Tongue (tissue), 2 donors: ENCODE measurements around the gene ADPRM. TPM values are rescaled to one million over a fixed set of nuclear protein-coding genes. Genes with fewer than 3 reads are reported as not detected.

Experiments used
- DNase-seq: peaks from one replicate; pipeline ENCODE4 v3.0.0-alpha.2; 2015
- total RNA-seq: library from RNA; depleted of rRNA; stranded (reverse); fragments of >200 nt; gene quantifications from one replicate; pipeline ENCODE4 v1.2.3, GENCODE V29; 2014

Gene ADPRM
- total RNA-seq, 1 donor from 2014 or later, result 23.6 TPM

DNA sequence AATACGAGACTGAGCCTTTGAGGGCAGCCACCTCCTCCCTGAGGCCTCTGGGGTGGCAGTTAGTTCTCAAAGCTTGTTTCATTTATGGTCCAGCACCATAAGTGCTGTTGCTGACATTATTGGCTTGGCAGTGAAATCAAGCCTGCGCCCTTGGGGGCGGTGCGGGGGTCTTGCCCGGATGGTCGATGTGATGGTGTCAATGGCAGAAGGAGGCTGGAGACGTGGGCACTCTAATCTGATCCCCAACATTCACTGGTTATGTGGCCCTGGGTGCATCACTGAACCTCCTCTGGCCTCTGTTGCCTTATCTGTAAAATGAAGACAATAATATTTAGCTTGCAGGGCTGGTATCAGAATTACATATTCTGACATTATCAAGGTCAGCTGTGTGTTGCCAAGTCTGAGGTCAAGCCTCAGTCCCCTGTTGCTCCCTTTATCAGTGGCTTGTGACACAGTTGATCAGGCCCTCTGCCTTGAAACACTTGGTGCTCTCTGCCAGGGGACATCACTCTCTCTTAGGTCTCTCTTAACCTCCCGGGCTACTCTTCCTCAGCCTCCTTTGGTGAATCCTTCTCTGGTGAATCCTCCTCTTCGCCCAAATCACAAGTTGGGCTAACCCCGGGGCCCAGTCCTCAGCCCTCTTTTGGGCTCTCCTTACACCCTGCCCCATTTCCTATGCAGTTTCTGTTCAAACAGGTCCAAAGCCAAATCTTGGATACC, 44.2 kb downstream of the ADPRM start:
- DNase-seq, result no peak

DNA sequence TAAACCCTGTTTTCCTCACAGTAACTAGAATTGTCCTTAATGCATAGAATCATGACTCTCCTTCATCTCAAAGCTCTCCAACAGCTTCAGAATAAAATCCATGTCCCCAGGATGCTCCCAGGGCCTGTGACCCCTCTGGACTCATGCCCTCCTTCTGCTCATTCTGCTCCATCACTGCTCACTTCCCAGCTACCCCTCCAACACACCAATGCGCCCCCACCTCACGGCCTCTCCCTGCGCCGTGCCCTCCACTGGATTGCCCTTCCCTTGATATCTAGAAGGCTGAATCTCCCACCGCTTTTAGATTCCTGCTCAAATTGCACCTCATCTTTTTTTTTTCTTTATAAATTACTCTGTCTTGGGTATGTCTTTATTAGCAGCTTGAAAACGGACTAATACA, 45.0 kb downstream of the ADPRM start:
- no peak for DNase-seq

DNA sequence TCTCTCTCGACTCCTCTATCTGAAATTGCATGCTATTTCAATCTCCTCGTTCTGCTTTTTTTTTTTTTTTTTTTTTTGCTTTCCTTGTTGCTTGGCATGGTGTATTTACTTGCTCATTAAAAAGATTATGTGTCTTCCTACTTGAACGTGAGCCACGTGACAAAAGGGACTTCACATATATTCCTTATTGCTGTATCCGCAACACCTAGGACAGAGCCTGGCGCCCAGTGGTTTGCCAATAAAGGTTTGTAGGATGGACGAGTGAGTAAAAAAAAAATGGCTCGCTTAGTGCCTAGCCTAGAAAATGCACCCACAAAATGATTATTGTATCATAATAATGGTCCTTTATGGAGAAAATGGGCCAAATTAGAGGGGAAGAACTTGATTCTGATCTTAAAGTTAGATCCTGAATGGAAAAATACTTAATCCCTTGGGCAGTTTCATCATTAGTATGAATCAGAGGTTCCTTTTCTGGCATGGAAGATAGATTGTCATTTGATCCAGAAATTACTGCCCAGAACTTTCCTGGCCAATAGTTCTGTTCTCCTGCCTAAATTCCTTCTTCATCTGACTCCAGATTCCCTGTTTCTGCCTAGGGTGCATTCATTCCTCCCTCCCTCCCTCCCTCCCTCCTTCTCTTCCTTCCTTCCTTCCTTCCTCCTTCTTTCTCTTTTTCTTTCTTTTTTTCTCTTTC, 46.1 kb downstream of the ADPRM start:
- peak; percentile 18 for DNase-seq

DNA sequence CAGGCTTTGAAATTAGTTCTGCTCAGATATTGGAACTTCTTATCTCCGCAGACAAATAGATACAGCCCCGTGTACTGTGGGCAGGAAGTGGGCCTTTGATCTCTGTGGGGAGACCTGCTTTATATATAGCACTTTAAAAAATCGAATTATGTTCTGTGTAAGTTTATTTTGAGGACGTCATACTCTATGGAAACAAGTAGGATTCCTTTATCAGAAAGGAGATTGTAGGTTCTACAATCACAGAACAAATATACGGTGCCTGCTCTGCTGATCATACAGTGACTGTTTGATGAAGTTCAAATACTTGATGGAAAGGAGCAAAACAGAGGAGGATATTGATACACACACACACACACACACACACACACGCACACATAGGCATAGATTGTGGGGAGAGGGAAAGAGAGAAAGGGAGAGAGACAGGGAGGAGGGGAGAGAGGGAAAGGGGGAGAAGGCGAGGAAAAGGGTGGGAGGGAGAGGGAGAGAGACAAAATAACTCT, 47.2 kb downstream of the ADPRM start:
- DNase-seq, result no peak

DNA sequence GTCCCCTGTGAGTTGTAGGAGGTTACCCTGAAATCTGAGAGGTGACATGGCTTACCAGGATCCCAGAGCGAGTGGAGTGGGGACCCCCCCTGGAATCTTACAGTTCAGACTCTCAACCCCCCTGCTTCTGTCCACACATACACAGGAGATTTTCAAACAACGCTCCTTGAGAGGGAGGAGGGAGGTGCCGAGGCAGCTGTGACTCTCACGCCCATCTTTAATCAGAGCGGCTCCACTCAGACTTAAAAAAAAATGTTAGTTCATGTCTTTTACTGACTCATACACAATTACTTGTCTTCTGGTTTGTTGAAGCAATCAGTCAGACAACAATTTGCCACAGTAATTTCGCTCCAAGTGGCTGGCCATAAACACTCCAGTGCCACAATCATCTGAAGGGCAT, 47.8 kb downstream of the ADPRM start:
- no peak for DNase-seq

DNA sequence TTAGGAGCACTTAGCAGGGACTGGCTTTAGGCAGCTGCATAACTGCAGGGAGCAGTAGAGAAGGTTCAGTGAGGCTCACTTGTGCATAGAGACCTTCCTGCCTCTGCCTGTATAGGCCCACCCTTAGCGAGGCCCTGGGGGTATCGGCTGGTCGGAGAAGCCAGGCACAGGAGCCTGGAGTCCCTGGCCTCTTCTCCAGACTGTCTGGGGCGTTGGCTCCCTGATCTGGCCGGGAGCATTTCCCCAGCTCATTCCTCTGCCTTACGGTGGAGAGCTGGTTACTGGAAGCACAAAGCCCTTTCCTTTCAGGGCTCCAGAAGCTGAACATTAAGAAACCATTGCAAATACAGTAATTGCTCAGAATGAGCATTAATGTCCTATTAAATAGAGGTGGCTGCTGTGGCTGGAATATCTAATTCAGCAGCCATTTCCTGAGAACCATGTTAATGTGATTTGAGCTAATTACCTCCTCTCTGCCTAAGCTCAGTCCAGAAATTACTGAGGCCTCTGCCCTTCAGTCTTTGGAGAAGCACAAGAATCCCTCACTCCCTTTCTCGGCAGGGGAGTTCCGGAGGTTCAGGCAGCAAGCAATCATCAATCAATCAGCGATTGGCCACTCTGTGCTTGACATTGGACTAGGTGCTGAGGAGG, 51.3 kb downstream of the ADPRM start:
- no peak for DNase-seq

DNA sequence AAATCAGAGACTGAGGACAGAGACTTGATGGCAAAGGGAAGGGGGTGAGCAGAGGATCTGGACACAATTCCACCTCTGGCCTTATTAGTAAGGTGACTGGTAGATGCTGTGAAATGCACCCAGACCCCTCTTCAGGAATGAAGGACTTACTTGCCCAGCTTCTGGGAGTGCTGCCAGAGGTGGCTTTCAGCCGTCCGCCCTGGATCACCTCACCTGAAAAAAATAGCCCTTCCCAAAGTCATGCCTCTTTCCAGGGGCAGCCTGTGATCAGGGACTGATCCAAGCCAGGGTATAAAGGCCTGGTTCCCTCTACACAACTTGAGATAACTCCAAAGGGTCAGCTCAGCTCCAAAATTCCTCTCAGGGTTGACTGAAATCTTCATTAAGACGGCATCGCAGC, 52.8 kb downstream of the ADPRM start:
- DNase-seq, result no peak

DNA sequence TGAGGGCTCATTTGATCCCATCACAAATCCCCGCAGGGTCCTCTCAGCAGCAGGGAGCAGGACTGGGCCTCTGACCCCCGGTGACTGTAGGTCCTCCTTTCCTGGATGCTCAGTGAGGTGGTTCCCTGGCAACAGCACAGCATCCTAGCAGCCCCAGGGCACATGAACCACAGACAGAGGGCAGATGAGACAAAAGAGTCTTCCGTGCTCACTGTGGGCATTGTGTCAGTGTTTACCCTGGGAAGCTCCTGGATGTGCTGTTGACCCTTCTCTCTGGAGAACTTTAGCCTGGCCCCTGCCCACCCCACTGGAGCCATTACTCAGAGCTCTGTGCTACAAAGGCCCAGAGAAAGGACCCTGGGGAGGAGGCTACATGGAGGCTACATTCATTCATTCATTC, 54.2 kb downstream of the ADPRM start:
- DNase-seq, result no peak

DNA sequence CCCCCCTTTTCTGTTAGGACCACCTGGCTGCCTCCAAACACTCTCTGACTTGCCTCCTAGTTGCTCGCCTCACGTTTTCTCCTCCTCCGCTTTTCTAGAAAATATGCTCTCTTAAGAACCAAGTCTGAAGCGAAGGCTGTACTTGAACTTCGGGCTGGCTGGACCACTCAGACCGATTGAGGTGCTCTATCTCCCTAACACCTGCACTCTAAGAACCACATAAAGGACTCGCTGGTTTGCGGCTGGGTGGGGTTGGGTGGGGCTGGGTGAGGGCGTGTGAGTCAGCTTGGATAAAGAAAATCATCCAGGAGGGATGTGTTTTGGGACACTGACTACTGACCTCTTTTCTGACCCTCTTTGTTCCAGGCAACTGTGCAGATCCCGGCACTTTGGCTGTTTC, 55.3 kb downstream of the ADPRM start:
- no peak for DNase-seq

DNA sequence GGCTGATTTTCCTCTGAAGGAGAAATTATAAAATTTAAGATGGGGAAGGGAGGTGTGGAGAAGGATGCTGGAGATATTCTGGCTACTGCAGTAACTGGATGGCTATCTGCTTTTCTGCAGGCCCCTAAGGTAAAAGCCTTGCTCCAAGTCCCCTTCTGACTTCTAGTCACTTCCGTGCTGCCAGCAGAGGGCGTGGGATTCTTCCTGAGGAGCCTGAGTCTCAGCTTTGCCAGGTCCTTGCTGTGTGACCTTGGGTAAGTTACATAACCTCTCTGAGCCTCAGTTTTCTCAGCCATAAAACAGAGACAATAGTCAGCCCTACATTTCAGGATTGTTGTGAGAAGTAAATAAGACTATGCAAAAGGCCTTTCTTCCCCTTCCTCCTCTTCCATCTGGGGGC, 56.7 kb downstream of the ADPRM start:
- no peak for DNase-seq

DNA sequence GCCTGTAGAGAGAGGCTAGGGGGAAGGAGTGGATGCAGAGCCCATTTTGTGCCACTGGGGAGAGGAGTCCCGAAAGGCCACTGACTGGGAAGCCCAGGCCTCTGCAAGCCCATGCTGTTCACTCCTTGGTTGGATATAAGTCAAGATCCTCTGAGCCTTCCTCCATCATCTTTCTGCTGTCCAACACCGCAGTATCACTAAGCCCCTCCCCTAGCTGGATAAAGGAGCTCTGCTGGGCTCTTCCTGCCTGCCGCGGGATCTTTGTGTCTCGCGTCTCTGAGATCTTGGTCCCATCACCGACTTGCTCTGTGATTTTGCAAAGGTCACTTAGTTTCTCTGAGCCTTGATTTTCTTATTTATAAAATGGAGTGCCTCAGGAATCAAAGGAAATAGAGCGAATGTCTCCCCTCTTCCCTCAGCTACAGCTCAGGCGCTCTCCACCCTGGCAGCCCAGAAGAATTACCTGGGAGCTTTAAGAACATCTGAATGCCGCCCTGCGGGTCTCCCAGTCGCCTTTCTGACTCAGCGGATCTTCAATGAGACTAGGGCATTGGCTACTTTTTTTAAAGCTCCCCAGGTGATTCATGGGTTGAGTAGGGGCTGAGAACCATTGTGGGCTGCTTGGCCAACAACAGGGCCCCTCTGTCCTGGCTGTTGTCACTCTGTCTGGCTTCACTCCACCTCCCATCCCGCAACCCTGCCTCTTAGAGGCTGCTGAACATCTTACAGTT, 57.6 kb downstream of the ADPRM start:
- no peak for DNase-seq

DNA sequence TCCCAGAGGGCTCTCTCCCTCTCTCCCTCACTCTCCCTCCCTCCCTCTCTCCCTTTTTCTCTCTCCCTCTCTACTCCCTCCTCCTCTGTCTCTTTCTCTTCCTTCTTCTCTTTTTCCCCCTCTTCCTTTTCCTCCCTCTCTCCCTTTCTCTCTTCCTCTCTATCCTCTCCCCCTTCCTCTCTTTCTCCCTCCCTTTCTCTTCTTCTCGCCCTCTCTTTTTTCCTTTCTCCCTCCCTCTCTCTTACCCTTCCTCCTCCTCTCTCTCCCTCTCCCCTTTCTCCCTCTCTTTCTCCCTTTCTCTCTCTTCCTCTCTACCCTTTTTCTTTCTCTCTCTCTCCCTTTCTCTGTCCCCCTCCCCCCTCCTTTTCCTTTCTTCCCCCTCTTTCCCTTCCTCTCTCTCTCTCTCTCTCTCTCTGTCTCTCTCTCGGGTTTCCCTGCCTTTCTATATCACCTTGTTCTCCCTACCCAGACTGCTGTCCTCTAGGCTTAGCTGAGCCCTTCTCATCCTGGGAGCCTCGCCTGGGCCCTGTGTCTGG, 58.3 kb downstream of the ADPRM start:
- no peak for DNase-seq

DNA sequence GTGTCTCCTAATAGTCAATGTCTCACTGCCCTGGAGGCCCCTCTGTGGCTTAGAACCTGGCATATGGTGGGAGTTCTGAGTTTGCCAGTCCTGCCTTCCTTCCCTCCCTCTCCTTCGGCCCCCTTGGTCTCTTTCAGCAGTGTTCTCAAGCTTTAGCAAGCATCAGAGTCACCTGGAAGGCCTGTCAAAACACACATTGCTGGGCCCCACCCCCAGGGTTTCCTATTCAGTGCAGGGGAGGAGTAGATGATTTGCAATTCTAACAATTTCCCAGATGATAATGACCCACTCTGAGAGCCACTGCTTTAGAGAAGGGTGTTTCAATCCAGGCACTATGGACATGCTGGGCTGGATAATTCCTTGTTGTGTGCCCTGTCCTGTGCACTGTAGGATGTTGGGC, 58.8 kb downstream of the ADPRM start:
- no peak for DNase-seq

DNA sequence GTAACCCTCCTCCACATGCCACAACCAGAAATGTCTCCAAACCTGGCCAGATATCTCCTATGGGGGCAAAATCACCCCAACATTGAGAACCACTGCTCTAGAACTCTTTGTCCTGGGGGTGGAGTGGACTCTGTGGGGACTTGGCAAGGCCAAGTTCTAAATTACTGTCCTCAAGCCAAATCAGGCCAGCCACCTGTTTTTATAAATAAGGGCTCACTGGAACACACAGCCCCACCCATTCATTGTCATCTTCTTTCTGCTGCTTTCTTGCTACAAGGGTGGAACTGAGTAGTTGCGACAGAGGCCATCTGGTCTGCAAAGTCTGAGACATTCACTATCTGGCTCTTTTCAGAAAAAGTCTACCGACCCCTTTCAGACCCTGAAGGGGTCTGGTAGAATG, 59.2 kb downstream of the ADPRM start:
- peak; percentile 51 for DNase-seq

DNA sequence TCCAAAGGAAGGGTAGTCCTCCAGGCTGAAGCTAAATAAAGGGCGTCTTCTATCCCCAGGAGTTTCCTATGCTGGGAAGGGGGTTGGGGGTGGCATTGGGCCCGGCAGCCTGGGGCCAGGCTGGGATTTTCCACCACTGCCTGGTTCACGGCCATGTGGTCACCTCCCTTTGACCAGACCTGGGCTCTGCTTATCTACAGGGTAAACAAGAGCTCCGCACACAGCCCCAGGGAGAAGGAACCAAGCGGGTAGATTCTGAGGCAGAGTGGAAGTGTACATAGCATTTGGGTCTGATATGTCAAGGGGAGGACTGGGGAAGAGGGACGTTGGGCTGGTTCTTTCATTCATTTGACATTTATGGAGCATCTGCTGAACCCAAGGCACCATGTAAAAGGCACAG, 59.7 kb downstream of the ADPRM start:
- no peak for DNase-seq

DNA sequence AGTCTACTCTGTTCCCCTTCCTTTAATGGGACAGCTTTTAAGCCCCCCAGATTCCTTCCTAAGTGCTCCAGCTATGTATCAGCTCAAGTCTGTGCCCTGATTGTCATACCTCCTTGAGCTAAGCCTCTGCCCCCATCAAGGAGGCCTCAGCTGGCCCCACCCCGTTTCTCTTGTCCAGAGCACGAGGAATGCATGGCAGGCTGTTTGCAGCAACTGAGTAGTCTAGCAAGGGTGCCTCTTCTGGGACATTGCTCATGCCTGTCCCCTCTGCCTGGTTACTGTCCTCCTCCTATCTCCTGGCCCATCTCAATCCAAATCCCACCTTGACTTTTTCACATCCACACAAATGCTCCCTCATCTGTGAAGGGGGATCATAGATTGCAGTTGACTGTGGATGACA, 60.3 kb downstream of the ADPRM start:
- DNase-seq, result peak; percentile 56

DNA sequence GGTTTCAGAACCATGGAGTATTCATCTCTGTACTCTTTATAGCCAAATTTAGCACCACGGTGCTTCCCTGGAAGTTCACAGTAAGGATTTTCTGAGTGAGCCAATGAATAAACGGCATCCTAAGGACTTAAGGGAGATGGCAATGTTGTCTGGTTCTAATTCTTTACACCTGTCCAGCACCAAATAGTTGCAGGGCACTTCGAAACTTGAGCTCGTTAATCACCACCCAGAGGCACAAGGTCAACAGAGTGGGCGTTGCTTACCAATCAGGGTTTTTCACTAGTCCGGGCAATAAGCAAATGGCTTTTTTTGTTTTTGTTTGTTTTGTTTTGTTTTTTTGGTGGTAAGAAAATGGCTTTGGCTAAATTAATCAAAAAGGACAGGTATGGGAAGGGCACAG, 60.7 kb downstream of the ADPRM start:
- peak; percentile 50 for DNase-seq

Other genes starting within 250 kb of the ADPRM start
- gene MYH4, start 228.0 kb upstream of the ADPRM start, total RNA-seq, result 0.72 TPM
- gene MYH1, start 179.1 kb upstream of the ADPRM start, total RNA-seq, result 15.4 TPM
- 1,036 TPM for gene MYH2, start 147.9 kb upstream of the ADPRM start, total RNA-seq
- 9,382 TPM for gene MYH3, start 40.3 kb upstream of the ADPRM start, total RNA-seq
- 28.1 TPM for gene SCO1, start 61 bp upstream of the ADPRM start, total RNA-seq
- 3.8 TPM for gene TMEM220, start 32.4 kb downstream of the ADPRM start, total RNA-seq
- gene TMEM238L, start 106.5 kb downstream of the ADPRM start, total RNA-seq, result not detected
- 0.82 TPM for gene PIRT, start 140.5 kb downstream of the ADPRM start, total RNA-seq